Activated CD4-positive, alpha-beta memory T cell treated with anti-CD3 and anti-CD28 coated beads for 36 hours (primary cell): ENCODE results near the gene SCARB1. TPM values are rescaled to one million over a fixed set of nuclear protein-coding genes. Genes with fewer than 3 reads are reported as not detected.
A peak's percentile ranks its signal among the peaks of the same experiment; 100 is the strongest.

Experiments
- CTCF ChIA-PET: fragments of 350-600 bp; sonication (Branson Sonifier 250); formaldehyde crosslinking; loops from one replicate; lab custom pipeline; 2021; ENCODE audit warnings: antibody characterized with exemption, inconsistent platforms; lab: Charles Lee
- POLR2A ChIA-PET: fragments of 350-600 bp; sonication (Branson Sonifier 250); formaldehyde crosslinking; loops from one replicate; lab custom pipeline; 2021; ENCODE audit warnings: antibody characterized with exemption; lab: Charles Lee
- DNase-seq: peaks from one replicate; pipeline ENCODE4 v3.0.0-alpha.2; 2020
- H3K27ac Mint-ChIP-seq: one replicate; pipeline ENCODE4 v1.8.0; 2021; ENCODE audit warnings: mixed read lengths
- H3K27me3 Mint-ChIP-seq: one replicate; pipeline ENCODE4 v1.8.0; 2021; ENCODE audit warnings: mixed read lengths
- H3K36me3 Mint-ChIP-seq: one replicate; pipeline ENCODE4 v1.8.0; 2021; ENCODE audit warnings: mixed read lengths
- H3K4me1 Mint-ChIP-seq: one replicate; pipeline ENCODE4 v1.8.0; 2021; ENCODE audit warnings: low read depth, mixed read lengths
- H3K4me3 Mint-ChIP-seq: one replicate; pipeline ENCODE4 v1.8.0; 2021; ENCODE audit warnings: mild to moderate bottlenecking, mixed read lengths
- H3K9me3 Mint-ChIP-seq: one replicate; pipeline ENCODE4 v1.8.0; 2021; ENCODE audit warnings: mixed read lengths
- intact Hi-C: fragments of 100-400 bp; cut with micrococcal nuclease; formaldehyde crosslinking; loops from one replicate; pipeline ENCODE4 v1.15.1; 2023
- total RNA-seq, 2 experiments: library from RNA; stranded (reverse); gene quantifications; one replicate each; pipeline ENCODE4 v1.2.3, GENCODE V29; 2021

SCARB1 gene
- total RNA-seq, 2 experiments from 2014 or later = 11.4 to 12.8 TPM

- no peaks in the 10 kb centered on the region for H3K9me3 Mint-ChIP-seq
- peaks cover 4% of the 10 kb centered on the region for H3K36me3 Mint-ChIP-seq
- no peaks in the 10 kb centered on the region for H3K27me3 Mint-ChIP-seq
- no peak overlapping the region for H3K4me3 Mint-ChIP-seq
- no peaks in the 10 kb centered on the region for H3K4me1 Mint-ChIP-seq
- intact Hi-C loops = no loop called here
- no peak overlapping the region for H3K27ac Mint-ChIP-seq
- no peak for DNase-seq
- CTCF ChIA-PET = no interaction called here
- POLR2A ChIA-PET = no interaction called here
These were observed 53.8 kb downstream of the SCARB1 start for GRCh38 chr12:124809878-124810277.

GRCh38 chr12:124809391-124809790 lies 54.3 kb downstream of the SCARB1 start:
- intact Hi-C loops = no loop called here
- no peaks in the 10 kb centered on the region for H3K4me1 Mint-ChIP-seq
- ChIA-PET POLR2A (no interaction called here), CTCF (interaction anchor here (0.7 kb wide), 1 partner anchor 373 kb away, joined by 3 read pairs; no protein-coding TSS in a partner anchor)
- DNase-seq = no peak
- H3K27me3 Mint-ChIP-seq = no peaks in the 10 kb centered on the region
- no peaks in the 10 kb centered on the region for H3K9me3 Mint-ChIP-seq
- H3K36me3 Mint-ChIP-seq = peaks cover 4% of the 10 kb centered on the region
- H3K4me3 Mint-ChIP-seq = no peak overlapping the region
- H3K27ac Mint-ChIP-seq = no peak overlapping the region

- no peak for DNase-seq
- ChIA-PET POLR2A (no interaction called here), CTCF (no interaction called here)
- H3K36me3 Mint-ChIP-seq = peaks cover 2% of the 10 kb centered on the region
- no peaks in the 10 kb centered on the region for H3K27me3 Mint-ChIP-seq
- no peak overlapping the region for H3K4me3 Mint-ChIP-seq
- H3K27ac Mint-ChIP-seq = no peak overlapping the region
- H3K4me1 Mint-ChIP-seq = no peaks in the 10 kb centered on the region
- no peaks in the 10 kb centered on the region for H3K9me3 Mint-ChIP-seq
- intact Hi-C loops = no loop called here
These were observed 55.4 kb downstream of the SCARB1 start for GRCh38 chr12:124808272-124808671.

GRCh38 chr12:124805876-124806668 lies 57.6 kb downstream of the SCARB1 start:
- no peaks in the 10 kb centered on the region for H3K9me3 Mint-ChIP-seq
- no peak overlapping the region for H3K27ac Mint-ChIP-seq
- intact Hi-C loops = no loop called here
- no peaks in the 10 kb centered on the region for H3K36me3 Mint-ChIP-seq
- no peak for DNase-seq
- ChIA-PET POLR2A (no interaction called here), CTCF (no interaction called here)
- H3K4me3 Mint-ChIP-seq = no peak overlapping the region
- H3K4me1 Mint-ChIP-seq = no peaks in the 10 kb centered on the region
- no peaks in the 10 kb centered on the region for H3K27me3 Mint-ChIP-seq

- DNase-seq = no peak
- ChIA-PET CTCF (no interaction called here), POLR2A (no interaction called here)
- Mint-ChIP-seq H3K27me3 (no peaks in the 10 kb centered on the region), H3K27ac (no peak overlapping the region), H3K4me1 (no peaks in the 10 kb centered on the region), H3K9me3 (no peaks in the 10 kb centered on the region), H3K4me3 (no peak overlapping the region), H3K36me3 (no peaks in the 10 kb centered on the region)
- intact Hi-C loops = no loop called here
These were observed 58.6 kb downstream of the SCARB1 start for GRCh38 chr12:124805050-124805449.

- H3K4me3 Mint-ChIP-seq = no peak overlapping the region
- H3K9me3 Mint-ChIP-seq = no peaks in the 10 kb centered on the region
- CTCF ChIA-PET = no interaction called here
These were observed 59.5 kb downstream of the SCARB1 start for GRCh38 chr12:124804011-124804621.

GRCh38 chr12:124802361-124802760 lies 61.3 kb downstream of the SCARB1 start:
- Mint-ChIP-seq H3K4me1 (peaks cover under 1% of the 10 kb centered on the region), H3K9me3 (no peaks in the 10 kb centered on the region), H3K36me3 (peaks cover 3% of the 10 kb centered on the region), H3K4me3 (no peak overlapping the region), H3K27ac (no peak overlapping the region), H3K27me3 (no peaks in the 10 kb centered on the region)
- POLR2A ChIA-PET = no interaction called here
- CTCF ChIA-PET = no interaction called here
- intact Hi-C loops = no loop called here
- DNase-seq = no peak

More at GRCh38 chr12:124804011-124804621, 59.5 kb downstream of the SCARB1 start:
- intact Hi-C loops = no loop called here
- no peaks in the 10 kb centered on the region for H3K4me1 Mint-ChIP-seq
- no peak for DNase-seq
- POLR2A ChIA-PET = no interaction called here
- no peaks in the 10 kb centered on the region for H3K27me3 Mint-ChIP-seq
- H3K36me3 Mint-ChIP-seq = no peaks in the 10 kb centered on the region
- no peak overlapping the region for H3K27ac Mint-ChIP-seq

- no peak for DNase-seq
- POLR2A ChIA-PET = no interaction called here
- no peak overlapping the region for H3K4me3 Mint-ChIP-seq
- H3K9me3 Mint-ChIP-seq = no peaks in the 10 kb centered on the region
- intact Hi-C loops = no loop called here
- CTCF ChIA-PET = no interaction called here
- no peak overlapping the region for H3K27ac Mint-ChIP-seq
- H3K36me3 Mint-ChIP-seq = peaks cover 5% of the 10 kb centered on the region
- H3K4me1 Mint-ChIP-seq = peaks cover 15% of the 10 kb centered on the region
- H3K27me3 Mint-ChIP-seq = no peaks in the 10 kb centered on the region
These were observed 63.2 kb downstream of the SCARB1 start for GRCh38 chr12:124800506-124800905.

- Mint-ChIP-seq H3K27me3 (no peaks in the 10 kb centered on the region), H3K27ac (no peak overlapping the region), H3K9me3 (no peaks in the 10 kb centered on the region), H3K36me3 (peaks cover 5% of the 10 kb centered on the region), H3K4me3 (no peak overlapping the region), H3K4me1 (peaks cover 24% of the 10 kb centered on the region)
- intact Hi-C loops = no loop called here
- ChIA-PET POLR2A (no interaction called here), CTCF (interaction anchor here (0.7 to 1.9 kb wide), 3 partner anchors 26 to 249 kb away, joined by 3 to 7 read pairs (median 4); no protein-coding TSS in a partner anchor)
- DNase-seq = no peak
These were observed 66.3 kb downstream of the SCARB1 start for GRCh38 chr12:124797321-124797720.

GRCh38 chr12:124796303-124796960 lies 67.2 kb downstream of the SCARB1 start:
- peak overlapping the region; percentile 51 for H3K27ac Mint-ChIP-seq
- no peak for DNase-seq
- H3K36me3 Mint-ChIP-seq = peaks cover 5% of the 10 kb centered on the region
- POLR2A ChIA-PET = interaction anchor here (0.8 to 1.3 kb wide), 2 partner anchors 22 to 118 kb away, joined by 3 to 7 read pairs; partner anchors contain the start of gene UBC
- CTCF ChIA-PET = interaction anchor here (0.6 to 1.9 kb wide), 3 partner anchors 25 to 1907 kb away, joined by 3 to 7 read pairs (median 3); no protein-coding TSS in a partner anchor
- H3K9me3 Mint-ChIP-seq = no peaks in the 10 kb centered on the region
- H3K4me3 Mint-ChIP-seq = no peak overlapping the region
- peaks cover 24% of the 10 kb centered on the region for H3K4me1 Mint-ChIP-seq
- no peaks in the 10 kb centered on the region for H3K27me3 Mint-ChIP-seq
- intact Hi-C loops = loop anchor here (1.0 kb wide), 1 partner anchor 22 kb away; no protein-coding TSS in a partner anchor

GRCh38 chr12:124795081-124795948 lies 68.3 kb downstream of the SCARB1 start:
- no peaks in the 10 kb centered on the region for H3K27me3 Mint-ChIP-seq
- ChIA-PET CTCF (interaction anchor here (0.6 to 1.9 kb wide), 2 partner anchors 24 to 1906 kb away, joined by 3 to 7 read pairs; no protein-coding TSS in a partner anchor), POLR2A (interaction anchor here (0.8 to 1.3 kb wide), 2 partner anchors 21 to 119 kb away, joined by 3 to 7 read pairs; partner anchors contain the start of gene UBC)
- no peak overlapping the region for H3K4me3 Mint-ChIP-seq
- DNase-seq = no peak
- no peaks in the 10 kb centered on the region for H3K9me3 Mint-ChIP-seq
- peaks cover 5% of the 10 kb centered on the region for H3K36me3 Mint-ChIP-seq
- peaks cover 24% of the 10 kb centered on the region for H3K4me1 Mint-ChIP-seq
- H3K27ac Mint-ChIP-seq = no peak overlapping the region
- intact Hi-C loops = no loop called here
